Activated CD8-positive, alpha-beta T cell treated with anti-CD3 and anti-CD28 coated beads for 36 hours (primary cell): Measurements from ENCODE around the gene NHS. TPM values are rescaled to one million over a fixed set of nuclear protein-coding genes. Genes with fewer than 3 reads are reported as not detected.

Experiments used
- ATAC-seq: fragments of 200-7000 bp; cut with Tn5 transposase; one replicate; pipeline ENCODE4 v1.10.0; 2021; ENCODE audit warnings: mild to moderate bottlenecking, moderate library complexity
- CTCF ChIA-PET: fragments of 350-600 bp; sonication (Branson Sonifier 250); formaldehyde crosslinking; loops from one replicate; lab custom pipeline; 2021; ENCODE audit warnings: antibody characterized with exemption; lab: Charles Lee
- POLR2A ChIA-PET: fragments of 350-600 bp; sonication (Branson Sonifier 250); formaldehyde crosslinking; loops from one replicate; lab custom pipeline; 2021; ENCODE audit warnings: antibody characterized with exemption; lab: Charles Lee
- DNase-seq: peaks from one replicate; pipeline ENCODE4 v3.0.0-alpha.2; 2020
- H3K27ac Mint-ChIP-seq: one replicate; pipeline ENCODE4 v1.8.0; 2021; ENCODE audit warnings: mild to moderate bottlenecking, mixed read lengths
- H3K27me3 Mint-ChIP-seq: one replicate; pipeline ENCODE4 v1.8.0; 2021; ENCODE audit warnings: mixed read lengths
- H3K36me3 Mint-ChIP-seq: one replicate; pipeline ENCODE4 v1.8.0; 2021; ENCODE audit warnings: low read depth, mixed read lengths
- H3K4me1 Mint-ChIP-seq: one replicate; pipeline ENCODE4 v1.8.0; 2021; ENCODE audit warnings: low read depth, mixed read lengths
- H3K4me3 Mint-ChIP-seq: one replicate; pipeline ENCODE4 v1.8.0; 2021; ENCODE audit warnings: mild to moderate bottlenecking, moderate library complexity, mixed read lengths
- H3K9me3 Mint-ChIP-seq: one replicate; pipeline ENCODE4 v1.8.0; 2021; ENCODE audit warnings: mixed read lengths
- intact Hi-C: fragments of 100-400 bp; cut with micrococcal nuclease; formaldehyde crosslinking; loops from one replicate; pipeline ENCODE4 v1.10.0; 2022
- total RNA-seq, 2 experiments: library from RNA; stranded (reverse); gene quantifications; one replicate each; pipeline ENCODE4 v1.2.3, GENCODE V29; 2021
- TF ChIP-seq, protein P1 (sequence below): fragments of 200-600 bp; IDR thresholded peaks from one replicate; pipeline ENCODE4 v1.8.0; 2022; ENCODE audit warnings: antibody characterized with exemption, mild to moderate bottlenecking

Gene NHS
- total RNA-seq, 2 experiments from 2014 or later = 6.9 to 7.3 TPM

DNA sequence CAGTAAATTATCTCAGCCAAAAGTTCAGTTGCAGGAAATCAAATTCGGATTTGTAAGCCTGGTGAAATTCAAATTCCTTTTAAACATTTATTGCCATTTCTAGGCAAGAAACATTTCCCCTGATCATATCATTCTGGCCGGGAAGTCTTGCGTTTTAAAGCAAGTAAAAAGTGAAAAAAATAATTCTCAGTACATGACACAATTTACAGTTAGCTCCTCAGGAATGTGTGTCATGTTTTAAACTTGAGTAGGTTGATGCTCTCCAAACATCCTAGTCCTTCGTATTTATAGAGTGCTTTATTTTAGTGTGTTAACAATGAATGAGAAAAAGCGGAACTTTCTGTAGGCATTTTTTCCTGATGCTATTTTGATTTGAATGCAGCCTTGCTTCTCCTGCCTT is 204.0 kb downstream of the NHS start:
- Mint-ChIP-seq H3K36me3 (no peaks in the 10 kb centered on the region), H3K27me3 (peaks cover 9% of the 10 kb centered on the region), H3K4me1 (no peaks in the 10 kb centered on the region), H3K9me3 (no peaks in the 10 kb centered on the region), H3K4me3 (no peak overlapping the region), H3K27ac (no peak overlapping the region)
- intact Hi-C loops = no loop called here
- TF ChIP-seq, protein P1, sequence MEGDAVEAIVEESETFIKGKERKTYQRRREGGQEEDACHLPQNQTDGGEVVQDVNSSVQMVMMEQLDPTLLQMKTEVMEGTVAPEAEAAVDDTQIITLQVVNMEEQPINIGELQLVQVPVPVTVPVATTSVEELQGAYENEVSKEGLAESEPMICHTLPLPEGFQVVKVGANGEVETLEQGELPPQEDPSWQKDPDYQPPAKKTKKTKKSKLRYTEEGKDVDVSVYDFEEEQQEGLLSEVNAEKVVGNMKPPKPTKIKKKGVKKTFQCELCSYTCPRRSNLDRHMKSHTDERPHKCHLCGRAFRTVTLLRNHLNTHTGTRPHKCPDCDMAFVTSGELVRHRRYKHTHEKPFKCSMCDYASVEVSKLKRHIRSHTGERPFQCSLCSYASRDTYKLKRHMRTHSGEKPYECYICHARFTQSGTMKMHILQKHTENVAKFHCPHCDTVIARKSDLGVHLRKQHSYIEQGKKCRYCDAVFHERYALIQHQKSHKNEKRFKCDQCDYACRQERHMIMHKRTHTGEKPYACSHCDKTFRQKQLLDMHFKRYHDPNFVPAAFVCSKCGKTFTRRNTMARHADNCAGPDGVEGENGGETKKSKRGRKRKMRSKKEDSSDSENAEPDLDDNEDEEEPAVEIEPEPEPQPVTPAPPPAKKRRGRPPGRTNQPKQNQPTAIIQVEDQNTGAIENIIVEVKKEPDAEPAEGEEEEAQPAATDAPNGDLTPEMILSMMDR = no peak
- CTCF ChIA-PET = no interaction called here
- ATAC-seq (no peak), DNase-seq (no peak)
- POLR2A ChIA-PET = no interaction called here

DNA sequence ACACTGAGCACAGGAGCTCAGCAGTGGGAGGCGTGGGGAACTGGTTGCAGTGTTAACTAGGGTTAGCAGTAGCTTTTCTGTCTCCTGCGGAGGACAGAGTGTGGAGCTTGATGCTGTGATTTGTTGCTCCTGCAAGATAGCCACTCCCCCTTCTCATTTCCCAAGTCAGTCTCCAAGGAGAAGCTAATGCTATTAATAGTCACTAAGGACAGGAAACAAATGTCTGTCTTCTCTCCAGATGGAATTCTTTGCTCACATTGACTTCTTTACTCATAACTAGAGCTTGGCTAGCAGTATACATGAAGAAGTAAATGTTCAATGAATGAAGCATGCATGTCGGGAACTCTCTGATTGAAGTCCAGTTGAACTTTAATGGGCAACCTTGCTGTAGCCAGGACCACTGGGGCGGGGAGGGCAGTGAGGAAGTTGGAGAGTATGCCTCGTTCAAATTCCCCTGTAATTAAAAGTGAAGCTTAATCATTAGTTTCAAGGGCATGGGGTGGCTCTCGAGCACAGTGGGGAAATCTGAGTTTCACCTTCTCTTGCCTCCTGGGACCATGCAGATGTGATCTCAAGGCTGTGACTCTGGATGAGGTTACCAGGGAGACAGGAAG is 205.6 kb downstream of the NHS start:
- Mint-ChIP-seq H3K36me3 (no peaks in the 10 kb centered on the region), H3K27ac (no peak overlapping the region), H3K4me1 (no peaks in the 10 kb centered on the region), H3K4me3 (no peak overlapping the region), H3K9me3 (no peaks in the 10 kb centered on the region), H3K27me3 (peaks cover 6% of the 10 kb centered on the region)
- TF ChIP-seq, protein P1 = no peak
- intact Hi-C loops = no loop called here
- ATAC-seq = no peak
- POLR2A ChIA-PET = no interaction called here
- CTCF ChIA-PET = no interaction called here
- no peak for DNase-seq

DNA sequence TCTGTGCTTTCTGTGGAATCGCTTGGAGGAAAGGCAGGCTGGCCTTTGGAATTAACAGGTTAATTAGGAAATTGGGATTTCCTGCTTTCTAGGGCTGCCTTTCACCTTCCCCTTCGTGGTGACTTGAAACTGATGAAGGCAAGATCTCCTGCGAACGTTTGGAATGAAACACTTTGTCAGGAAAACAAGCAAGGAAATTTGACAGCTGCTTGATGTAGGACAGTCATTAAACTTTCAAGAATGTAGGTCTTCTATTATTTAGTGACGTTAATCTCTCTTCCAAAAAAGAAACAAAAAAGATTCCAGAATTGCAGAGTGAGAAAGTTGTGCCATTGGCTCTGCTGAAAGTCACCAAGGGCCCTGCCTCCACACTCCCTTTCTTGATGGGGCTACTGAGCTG is 206.6 kb downstream of the NHS start:
- Mint-ChIP-seq H3K4me1 (no peaks in the 10 kb centered on the region), H3K36me3 (no peaks in the 10 kb centered on the region), H3K27me3 (peaks cover 5% of the 10 kb centered on the region), H3K4me3 (no peak overlapping the region), H3K27ac (no peak overlapping the region), H3K9me3 (no peaks in the 10 kb centered on the region)
- CTCF ChIA-PET = no interaction called here
- DNase-seq = no peak
- POLR2A ChIA-PET = no interaction called here
- intact Hi-C loops = no loop called here
- ATAC-seq = no peak
- TF ChIP-seq, protein P1 = no peak

DNA sequence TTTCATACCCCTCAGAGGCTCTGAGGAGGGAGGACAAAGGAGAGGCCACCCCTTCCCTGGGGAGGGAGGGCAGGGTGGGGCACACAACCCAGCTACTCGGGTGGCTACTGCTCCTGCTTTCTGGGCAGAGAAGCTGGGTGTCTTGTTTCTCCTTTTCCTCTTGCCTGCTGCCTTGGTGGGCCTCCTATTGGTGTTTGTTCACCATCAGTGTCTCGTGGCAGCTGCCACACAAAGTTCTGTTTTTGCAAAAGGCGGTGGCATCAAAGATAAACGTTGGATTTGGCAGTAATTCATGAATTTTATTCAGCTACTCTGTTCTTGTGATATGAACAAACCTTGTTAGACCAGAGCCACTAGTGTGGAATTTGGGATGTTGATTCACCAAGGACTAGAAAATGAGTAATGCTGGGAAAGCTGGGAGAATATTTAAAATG is 209.3 kb downstream of the NHS start:
- intact Hi-C loops = no loop called here
- peaks cover 3% of the 10 kb centered on the region for H3K4me1 Mint-ChIP-seq
- CTCF ChIA-PET = no interaction called here
- no peak overlapping the region for H3K27ac Mint-ChIP-seq
- ATAC-seq (no peak), DNase-seq (no peak)
- POLR2A ChIA-PET = no interaction called here
- TF ChIP-seq, protein P1 = no peak
- peaks cover 2% of the 10 kb centered on the region for H3K27me3 Mint-ChIP-seq
- H3K4me3 Mint-ChIP-seq = no peak overlapping the region
- no peaks in the 10 kb centered on the region for H3K36me3 Mint-ChIP-seq
- H3K9me3 Mint-ChIP-seq = no peaks in the 10 kb centered on the region

DNA sequence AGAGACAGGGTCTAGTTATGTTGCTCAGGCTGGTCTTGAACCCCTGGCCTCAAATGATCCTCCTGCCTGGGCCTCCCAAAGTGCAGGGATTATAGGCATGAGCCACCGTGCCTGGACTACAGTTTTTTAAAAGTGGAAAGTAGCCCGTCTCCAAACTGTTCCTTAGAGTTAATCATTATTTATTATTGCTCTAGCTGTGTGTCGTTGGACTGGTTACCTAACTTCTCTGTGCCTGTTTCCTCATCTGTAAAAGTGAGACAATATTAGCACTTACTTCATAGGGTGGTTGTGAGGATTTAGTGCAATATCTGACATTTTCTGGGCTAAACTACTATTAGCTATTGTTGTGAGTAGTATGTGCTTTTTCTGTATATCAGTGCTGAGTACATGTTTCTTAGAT is 210.0 kb downstream of the NHS start:
- DNase-seq (no peak), ATAC-seq (no peak)
- TF ChIP-seq, protein P1 = no peak
- H3K9me3 Mint-ChIP-seq = no peaks in the 10 kb centered on the region
- intact Hi-C loops = loop anchor here (5.0 kb wide), 2 partner anchors 38 to 343 kb away; no protein-coding TSS in a partner anchor
- peaks cover 3% of the 10 kb centered on the region for H3K4me1 Mint-ChIP-seq
- no peak overlapping the region for H3K27ac Mint-ChIP-seq
- H3K36me3 Mint-ChIP-seq = no peaks in the 10 kb centered on the region
- ChIA-PET CTCF (no interaction called here), POLR2A (no interaction called here)
- no peak overlapping the region for H3K4me3 Mint-ChIP-seq
- H3K27me3 Mint-ChIP-seq = peaks cover 5% of the 10 kb centered on the region
